ENCODE results near the gene E2F4.
A peak's percentile ranks its signal among the peaks of the same experiment; 100 is the strongest.

Gene E2F4

GRCh38 chr16:67245674-67246080, 53.7 kb downstream of the E2F4 start:
- Histone ChIP-seq H3K27ac (ENCODE audit: insufficient read depth, low read depth, low read length, poor library complexity, severe bottlenecking) (no peak overlapping the region), H3K27me3 (ENCODE audit: control insufficient read depth, insufficient read depth, low read length, poor library complexity, severe bottlenecking) (peaks cover 37% of the 10 kb centered on the region), H3K36me3 (ENCODE audit: control insufficient read depth, insufficient read depth, low read length) (no peaks in the 10 kb centered on the region), H3K4me1 (ENCODE audit: control insufficient read depth, insufficient read depth, low read length) (peaks cover 30% of the 10 kb centered on the region), H3K9me3 (ENCODE audit: control insufficient read depth, low read length) (no peaks in the 10 kb centered on the region), H3K4me3 (ENCODE audit: insufficient read depth, low read depth, low read length) (peak overlapping the region; percentile 63)
- 26 to 28% methylated on average over 8 of the region's 8 CpGs for WGBS, 2 experiments

GRCh38 chr16:67246081-67246755, 54.3 kb downstream of the E2F4 start:
- WGBS, 2 experiments: 0 to 1% methylated on average over 46 to 48 of the region's 48 CpGs
- Histone ChIP-seq H3K4me3 (ENCODE audit: insufficient read depth, low read depth, low read length) (peak overlapping the region; percentile 63), H3K4me1 (ENCODE audit: control insufficient read depth, insufficient read depth, low read length) (peaks cover 30% of the 10 kb centered on the region), H3K27ac (ENCODE audit: insufficient read depth, low read depth, low read length, poor library complexity, severe bottlenecking) (peak overlapping the region; percentile 82), H3K9me3 (ENCODE audit: control insufficient read depth, low read length) (no peaks in the 10 kb centered on the region), H3K27me3 (ENCODE audit: control insufficient read depth, insufficient read depth, low read length, poor library complexity, severe bottlenecking) (peaks cover 40% of the 10 kb centered on the region), H3K36me3 (ENCODE audit: control insufficient read depth, insufficient read depth, low read length) (no peaks in the 10 kb centered on the region)

GRCh38 chr16:67246756-67247191, 54.8 kb downstream of the E2F4 start:
- no peaks in the 10 kb centered on the region for H3K9me3 ChIP-seq (ENCODE audit: control insufficient read depth, low read length)
- H3K4me1 ChIP-seq (ENCODE audit: control insufficient read depth, insufficient read depth, low read length): peaks cover 30% of the 10 kb centered on the region
- H3K27ac ChIP-seq (ENCODE audit: insufficient read depth, low read depth, low read length, poor library complexity, severe bottlenecking): peak overlapping the region; percentile 82
- H3K36me3 ChIP-seq (ENCODE audit: control insufficient read depth, insufficient read depth, low read length): no peaks in the 10 kb centered on the region
- peaks cover 40% of the 10 kb centered on the region for H3K27me3 ChIP-seq (ENCODE audit: control insufficient read depth, insufficient read depth, low read length, poor library complexity, severe bottlenecking)
- peak overlapping the region; percentile 63 for H3K4me3 ChIP-seq (ENCODE audit: insufficient read depth, low read depth, low read length)
- WGBS, 2 experiments: 0% methylated on average over 26 of the region's 26 CpGs

- 0 to 1% methylated on average over 60 of the region's 60 CpGs for WGBS, 2 experiments
- Histone ChIP-seq H3K4me1 (ENCODE audit: control insufficient read depth, insufficient read depth, low read length) (peaks cover 30% of the 10 kb centered on the region), H3K36me3 (ENCODE audit: control insufficient read depth, insufficient read depth, low read length) (no peaks in the 10 kb centered on the region), H3K4me3 (ENCODE audit: insufficient read depth, low read depth, low read length) (peak within 1 kb of the TSS; percentile 63), H3K27me3 (ENCODE audit: control insufficient read depth, insufficient read depth, low read length, poor library complexity, severe bottlenecking) (peaks cover 40% of the 10 kb centered on the region), H3K27ac (ENCODE audit: insufficient read depth, low read depth, low read length, poor library complexity, severe bottlenecking) (peak within 1 kb of the TSS; percentile 82), H3K9me3 (ENCODE audit: control insufficient read depth, low read length) (no peaks in the 10 kb centered on the region)
These were observed 55.5 kb downstream of the E2F4 start, which contains the start of gene FHOD1 for GRCh38 chr16:67247192-67248072. Gene FHOD1, minus strand, starts transcription at chr16:67247481. Its CDS starts 71 bp downstream, at chr16:67247410.

- Histone ChIP-seq H3K4me3 (ENCODE audit: insufficient read depth, low read depth, low read length) (peak overlapping the region; percentile 63), H3K9me3 (ENCODE audit: control insufficient read depth, low read length) (no peaks in the 10 kb centered on the region), H3K27me3 (ENCODE audit: control insufficient read depth, insufficient read depth, low read length, poor library complexity, severe bottlenecking) (peaks cover 40% of the 10 kb centered on the region), H3K27ac (ENCODE audit: insufficient read depth, low read depth, low read length, poor library complexity, severe bottlenecking) (no peak overlapping the region), H3K36me3 (ENCODE audit: control insufficient read depth, insufficient read depth, low read length) (no peaks in the 10 kb centered on the region), H3K4me1 (ENCODE audit: control insufficient read depth, insufficient read depth, low read length) (peaks cover 30% of the 10 kb centered on the region)
- 11 to 12% methylated on average over 7 of the region's 7 CpGs for WGBS, 2 experiments
These were observed 56.1 kb downstream of the E2F4 start for GRCh38 chr16:67248073-67248400.

All from ectodermal cell (in vitro differentiated cells).